Epithelial cell of prostate (primary cell): ENCODE measurements around the gene CACNB1.
"Not testable (repeated sequence)": the region's sequence is repeated elsewhere in the genome, so short reads cannot be mapped to it uniquely, and the experiment has no call there.

Experiments used
- DNase-seq: peaks from one replicate; pipeline ENCODE4 v3.0.0-alpha.2; 2011; ENCODE audit warnings: low read depth, low spot score
- H3K27ac ChIP-seq: fragments of 450-650 bp; 2 replicates; pipeline ENCODE4 v1.5.1; 2017; ENCODE audit warnings: mild to moderate bottlenecking

CACNB1 gene

GRCh38 chr17:39138431-39139160 is 58.9 kb downstream of the CACNB1 start:
- no peak for DNase-seq
- H3K27ac ChIP-seq = no peak overlapping the region

- no peak for DNase-seq
- H3K27ac ChIP-seq = no peak overlapping the region
Measured at GRCh38 chr17:39134878-39135277, 62.6 kb downstream of the CACNB1 start.

GRCh38 chr17:39132192-39132610 is 65.3 kb downstream of the CACNB1 start:
- DNase-seq = no peak
- no peak overlapping the region for H3K27ac ChIP-seq

- H3K27ac ChIP-seq = no peak overlapping the region
Measured at GRCh38 chr17:39131616-39132015, 65.9 kb downstream of the CACNB1 start.

GRCh38 chr17:39130205-39130604 is 67.3 kb downstream of the CACNB1 start:
- DNase-seq = no peak
- no peak overlapping the region for H3K27ac ChIP-seq

More at GRCh38 chr17:39131616-39132015, 65.9 kb downstream of the CACNB1 start:
- no peak for DNase-seq

GRCh38 chr17:39129544-39129943 is 67.9 kb downstream of the CACNB1 start:
- DNase-seq = not testable (repeated sequence)

GRCh38 chr17:39126436-39126835 is 71.0 kb downstream of the CACNB1 start:
- no peak for DNase-seq
- H3K27ac ChIP-seq = no peak overlapping the region

More at GRCh38 chr17:39129544-39129943, 67.9 kb downstream of the CACNB1 start:
- H3K27ac ChIP-seq = not testable (repeated sequence)

GRCh38 chr17:39125143-39125875 is 72.2 kb downstream of the CACNB1 start:
- H3K27ac ChIP-seq = no peak overlapping the region
- no peak for DNase-seq

- H3K27ac ChIP-seq = no peak overlapping the region
- peak; percentile 8 for DNase-seq
Measured at GRCh38 chr17:39123627-39124026, 73.8 kb downstream of the CACNB1 start.
